NK-92 (cell line): ENCODE results near the gene TWIST1.

Source experiments
- DNase-seq: peaks from one replicate; lab custom pipeline; 2025; ENCODE audit not compliant: unreplicated experiment; lab: John Stamatoyannopoulos, UW

Gene TWIST1

GRCh38 chr7:19097165-19098055, 20.0 kb downstream of the TWIST1 start:
- no peak for DNase-seq

GRCh38 chr7:19095353-19095860, 22.0 kb downstream of the TWIST1 start:
- DNase-seq, result no peak

GRCh38 chr7:19094598-19095352, 22.7 kb downstream of the TWIST1 start:
- no peak for DNase-seq

- no peak for DNase-seq
These were observed 23.3 kb downstream of the TWIST1 start for GRCh38 chr7:19094138-19094537.

- DNase-seq, result no peak
These were observed 25.8 kb downstream of the TWIST1 start for GRCh38 chr7:19091550-19092200.

- DNase-seq, result no peak
These were observed 26.9 kb downstream of the TWIST1 start for GRCh38 chr7:19090526-19090925.

GRCh38 chr7:19089797-19090196, 27.6 kb downstream of the TWIST1 start:
- no peak for DNase-seq

GRCh38 chr7:19089378-19089777, 28.1 kb downstream of the TWIST1 start:
- no peak for DNase-seq

- DNase-seq, result no peak
These were observed 37.3 kb downstream of the TWIST1 start for GRCh38 chr7:19080093-19080492.

GRCh38 chr7:19079066-19079465, 38.4 kb downstream of the TWIST1 start:
- DNase-seq, result no peak

- DNase-seq, result no peak
These were observed 47.6 kb downstream of the TWIST1 start for GRCh38 chr7:19069842-19070241.

- no peak for DNase-seq
These were observed 51.3 kb downstream of the TWIST1 start for GRCh38 chr7:19066170-19066569.
